Bone marrow (tissue), 2 donors: ENCODE results near the gene EIF4H.
"Not testable (repeated sequence)": the region's sequence is repeated elsewhere in the genome, so short reads cannot be mapped to it uniquely, and the experiment has no call there.

Source experiments
- DNase-seq, 2 donors: peaks; one replicate each; lab custom pipeline; 2025; lab: John Stamatoyannopoulos, UW

Gene EIF4H

GRCh38 chr7:74175340-74175739 lies 1.2 kb downstream of the EIF4H start:
- no peak for DNase-seq

GRCh38 chr7:74176555-74176954 lies 2.4 kb downstream of the EIF4H start:
- no peak for DNase-seq

GRCh38 chr7:74178632-74179031 lies 4.5 kb downstream of the EIF4H start:
- no peak for DNase-seq

- DNase-seq: no peak
Measured at GRCh38 chr7:74179935-74180604, 5.9 kb downstream of the EIF4H start.

GRCh38 chr7:74180866-74181265 lies 6.7 kb downstream of the EIF4H start:
- no peak for DNase-seq

GRCh38 chr7:74181821-74182220 lies 7.7 kb downstream of the EIF4H start:
- DNase-seq: no peak

- DNase-seq: no peak
Measured at GRCh38 chr7:74182453-74183090, 8.4 kb downstream of the EIF4H start.

- DNase-seq: no peak
Measured at GRCh38 chr7:74183142-74183541, 9.0 kb downstream of the EIF4H start.

- DNase-seq: no peak
Measured at GRCh38 chr7:74183653-74184450, 9.7 kb downstream of the EIF4H start.

GRCh38 chr7:74185016-74185415 lies 10.9 kb downstream of the EIF4H start:
- DNase-seq: no peak

GRCh38 chr7:74185636-74186035 lies 11.5 kb downstream of the EIF4H start:
- no peak for DNase-seq

- DNase-seq: no peak
Measured at GRCh38 chr7:74187915-74188675, 13.9 kb downstream of the EIF4H start.

- DNase-seq: no peak
Measured at GRCh38 chr7:74190259-74190658, 16.1 kb downstream of the EIF4H start.

GRCh38 chr7:74191231-74191630 lies 17.1 kb downstream of the EIF4H start:
- no peak for DNase-seq

- no peak for DNase-seq
Measured at GRCh38 chr7:74193054-74193453, 18.9 kb downstream of the EIF4H start.

GRCh38 chr7:74193913-74194312 lies 19.8 kb downstream of the EIF4H start:
- no peak for DNase-seq

GRCh38 chr7:74194686-74195085 lies 20.5 kb downstream of the EIF4H start:
- no peak for DNase-seq

- not testable (repeated sequence) for DNase-seq
Measured at GRCh38 chr7:74195139-74195860, 21.1 kb downstream of the EIF4H start.

- not testable (repeated sequence) for DNase-seq
Measured at GRCh38 chr7:74195968-74196654, 22.0 kb downstream of the EIF4H start.

- DNase-seq: no peak
Measured at GRCh38 chr7:74197449-74198124, 23.4 kb downstream of the EIF4H start.
